Vagina (tissue), 2 donors: Measurements from ENCODE around the gene CELF4. TPM values are rescaled to one million over a fixed set of nuclear protein-coding genes. Genes with fewer than 3 reads are reported as not detected.

Experiments
- DNase-seq, 2 donors: peaks; one replicate each; pipeline ENCODE4 v3.0.0-alpha.2; 2017; ENCODE audit errors: extremely low spot score in 2 of 2
- H3K27ac ChIP-seq: fragments of 200-600 bp; sonication (generic); one replicate; pipeline ENCODE4 v1.5.1; 2019
- H3K27me3 ChIP-seq: fragments of 200-600 bp; sonication (generic); one replicate; pipeline ENCODE4 v1.5.1; 2019
- H3K36me3 ChIP-seq, 2 donors: fragments of 200-600 bp; sonication (generic); one replicate each; pipeline ENCODE4 v1.5.1; 2017 to 2019
- H3K4me1 ChIP-seq: fragments of 200-600 bp; sonication (generic); one replicate; pipeline ENCODE4 v1.5.1; 2019
- H3K4me3 ChIP-seq, 2 donors: fragments of 200-600 bp; sonication (generic); 1 replicate in 1 of 2; 2 replicates in 1 of 2; pipeline ENCODE4 v1.5.1; 2016 to 2019
- H3K9me3 ChIP-seq: fragments of 200-600 bp; sonication (generic); one replicate; pipeline ENCODE4 v1.5.1; 2019
- CTCF ChIP-seq, 3 experiments: fragments of 450-650 bp in 2 of 3; fragments of 200-600 bp in 1 of 3; sonication (generic) in 1 of 3; IDR thresholded peaks; one replicate each; pipeline ENCODE4 v1.5.1; 2017 to 2019; ENCODE audit warnings: antibody characterized with exemption in 3 of 3, mild to moderate bottlenecking in 2 of 3, moderate library complexity in 2 of 3
- POLR2A ChIP-seq, 2 donors: fragments of 450-650 bp; IDR thresholded peaks; one replicate each; pipeline ENCODE4 v1.6.1; 2017; ENCODE audit warnings: antibody characterized with exemption in 2 of 2, mild to moderate bottlenecking in 2 of 2, moderate library complexity in 2 of 2
- POLR2AphosphoS5 ChIP-seq, 2 donors: sonication (generic); formaldehyde crosslinking; IDR thresholded peaks; one replicate each; pipeline ENCODE4 v1.9.0; 2017; ENCODE audit warnings: antibody characterized with exemption in 2 of 2, mild to moderate bottlenecking in 2 of 2, low read depth in 1 of 2; ENCODE audit not compliant: insufficient read depth in 1 of 2
- intact Hi-C: fragments of 100-400 bp; cut with DNase I; formaldehyde crosslinking; loops from one replicate; pipeline ENCODE4 v1.15.1; 2023
- total RNA-seq: library from RNA; depleted of rRNA; stranded (reverse); fragments of >200 nt; gene quantifications from one replicate; pipeline ENCODE4 v1.2.3, GENCODE V29; 2016

The CELF4 gene
- total RNA-seq, 1 donor from 2014 or later: 2.2 TPM

GRCh38 chr18:37527395-37527794, 38.2 kb downstream of the CELF4 start:
- DNase-seq: no peak
- Histone ChIP-seq H3K9me3 (no peaks in the 10 kb centered on the region), H3K4me1 (no peaks in the 10 kb centered on the region), H3K27me3 (no peaks in the 10 kb centered on the region), H3K36me3 (no peaks in the 10 kb centered on the region), H3K27ac (no peak overlapping the region), H3K4me3 (no peak overlapping the region)
- TF ChIP-seq POLR2AphosphoS5 (IDR thresholded peaks at IDR 0.05; ENCODE audit: insufficient read depth in 1 of 2, low read depth in 1 of 2) (no peak), CTCF (IDR thresholded peaks at IDR 0.05) (no peak), POLR2A (IDR thresholded peaks at IDR 0.05) (no peak)
- intact Hi-C loops: no loop called here

DNA sequence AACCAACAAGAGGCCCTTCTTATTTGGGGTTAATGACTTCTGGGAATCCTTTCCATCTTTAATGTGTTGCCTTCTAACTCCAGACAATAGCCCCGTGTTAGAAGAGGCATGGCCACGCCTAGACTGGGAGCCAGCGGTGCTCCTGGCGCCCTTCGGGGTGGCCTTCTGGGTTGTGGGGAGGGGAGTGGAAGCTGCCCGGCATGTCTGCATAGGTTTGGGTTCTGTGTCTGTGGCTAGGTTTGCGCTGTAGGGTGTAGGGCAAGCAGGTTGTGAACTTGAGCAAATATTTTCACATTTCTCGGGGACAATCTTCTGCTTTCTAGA, 40.4 kb downstream of the CELF4 start:
- Histone ChIP-seq H3K4me3 (no peak overlapping the region), H3K27me3 (no peaks in the 10 kb centered on the region), H3K36me3 (no peaks in the 10 kb centered on the region), H3K4me1 (no peaks in the 10 kb centered on the region), H3K9me3 (no peaks in the 10 kb centered on the region), H3K27ac (no peak overlapping the region)
- no peak for DNase-seq
- TF ChIP-seq CTCF (IDR thresholded peaks at IDR 0.05) (no peak), POLR2A (IDR thresholded peaks at IDR 0.05) (no peak), POLR2AphosphoS5 (IDR thresholded peaks at IDR 0.05; ENCODE audit: insufficient read depth in 1 of 2, low read depth in 1 of 2) (no peak)
- intact Hi-C loops: no loop called here

DNA sequence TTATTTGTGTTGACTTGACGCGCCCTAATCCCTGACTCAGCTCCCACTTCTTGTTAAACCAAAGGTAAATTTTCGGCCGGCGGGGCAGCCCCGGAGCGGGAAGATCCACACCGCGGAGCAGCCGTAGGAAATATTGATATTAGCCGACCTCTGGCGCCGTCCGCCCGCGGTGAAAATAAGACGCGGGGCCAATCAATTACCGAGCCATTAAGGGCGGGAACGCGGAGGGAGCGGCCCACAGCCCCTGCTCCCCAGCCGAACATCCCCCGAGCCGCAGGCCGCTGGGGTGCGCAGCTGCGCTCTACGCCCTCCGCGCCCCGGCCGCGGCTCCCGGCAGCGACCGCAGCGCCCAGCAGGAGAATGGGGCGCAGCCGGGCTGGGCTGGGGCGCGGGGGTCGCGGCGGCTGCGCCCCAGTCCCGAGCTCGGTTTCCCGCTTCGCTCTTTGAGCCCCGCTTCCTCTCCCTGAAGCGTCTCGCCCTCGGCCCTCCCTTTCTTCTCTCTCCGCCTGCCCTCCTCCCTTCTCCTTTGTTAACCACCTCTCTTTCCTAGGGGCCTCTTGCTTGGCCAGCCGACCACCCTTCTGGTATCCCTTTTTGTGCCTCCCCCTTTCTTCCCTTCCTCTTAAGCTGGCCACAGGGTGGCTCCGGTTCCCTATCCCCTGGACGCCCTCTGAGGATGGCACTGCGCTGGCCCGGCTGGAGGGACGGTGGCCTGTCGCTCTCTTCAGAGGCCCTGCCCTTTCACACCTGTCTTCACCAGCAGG, 40.9 kb downstream of the CELF4 start:
- DNase-seq: no peak

GRCh38 chr18:37524139-37524497, 41.5 kb downstream of the CELF4 start:
- no peak for DNase-seq

More for the DNA sequence above, 40.9 kb downstream of the CELF4 start:
- no peak overlapping the region for H3K27ac ChIP-seq
- no peaks in the 10 kb centered on the region for H3K9me3 ChIP-seq
- no peaks in the 10 kb centered on the region for H3K36me3 ChIP-seq
- H3K27me3 ChIP-seq: no peaks in the 10 kb centered on the region
- intact Hi-C loops: no loop called here
- H3K4me3 ChIP-seq: no peak overlapping the region
- H3K4me1 ChIP-seq: no peaks in the 10 kb centered on the region
- TF ChIP-seq POLR2A (IDR thresholded peaks at IDR 0.05): no peak
- no peak for TF ChIP-seq CTCF (IDR thresholded peaks at IDR 0.05)
- TF ChIP-seq POLR2AphosphoS5 (IDR thresholded peaks at IDR 0.05; ENCODE audit: insufficient read depth in 1 of 2, low read depth in 1 of 2): no peak

More at GRCh38 chr18:37524139-37524497, 41.5 kb downstream of the CELF4 start:
- TF ChIP-seq POLR2A (IDR thresholded peaks at IDR 0.05) (no peak), CTCF (IDR thresholded peaks at IDR 0.05) (no peak), POLR2AphosphoS5 (IDR thresholded peaks at IDR 0.05; ENCODE audit: insufficient read depth in 1 of 2, low read depth in 1 of 2) (no peak)
- Histone ChIP-seq H3K27me3 (no peaks in the 10 kb centered on the region), H3K9me3 (no peaks in the 10 kb centered on the region), H3K4me1 (no peaks in the 10 kb centered on the region), H3K27ac (no peak overlapping the region), H3K36me3 (no peaks in the 10 kb centered on the region), H3K4me3 (no peak overlapping the region)
- intact Hi-C loops: no loop called here
